HG03565 (cell line): ENCODE results near the gene NFKBIB.
A peak's percentile ranks its signal among the peaks of the same experiment; 100 is the strongest.
"Not testable (repeated sequence)": the region's sequence is repeated elsewhere in the genome, so short reads cannot be mapped to it uniquely, and the experiment has no call there.

Experiments
- ATAC-seq: cut with Tn5 transposase; IDR thresholded peaks from one replicate; pipeline ENCODE4 v1.9.1; 2021; ENCODE audit warnings: mild to moderate bottlenecking, moderate library complexity; ENCODE audit not compliant: unreplicated experiment

NFKBIB gene

GRCh38 chr19:38899447-38900201, at the start of gene NFKBIB, which contains the start of gene SIRT2:
Gene NFKBIB, plus strand, starts transcription at chr19:38899969. Its CDS starts 64 bp downstream, at chr19:38900033.
Gene SIRT2, minus strand, starts transcription at chr19:38899618. Its CDS starts 97 bp downstream, at chr19:38899521.
- peak; percentile 87 for ATAC-seq

DNA sequence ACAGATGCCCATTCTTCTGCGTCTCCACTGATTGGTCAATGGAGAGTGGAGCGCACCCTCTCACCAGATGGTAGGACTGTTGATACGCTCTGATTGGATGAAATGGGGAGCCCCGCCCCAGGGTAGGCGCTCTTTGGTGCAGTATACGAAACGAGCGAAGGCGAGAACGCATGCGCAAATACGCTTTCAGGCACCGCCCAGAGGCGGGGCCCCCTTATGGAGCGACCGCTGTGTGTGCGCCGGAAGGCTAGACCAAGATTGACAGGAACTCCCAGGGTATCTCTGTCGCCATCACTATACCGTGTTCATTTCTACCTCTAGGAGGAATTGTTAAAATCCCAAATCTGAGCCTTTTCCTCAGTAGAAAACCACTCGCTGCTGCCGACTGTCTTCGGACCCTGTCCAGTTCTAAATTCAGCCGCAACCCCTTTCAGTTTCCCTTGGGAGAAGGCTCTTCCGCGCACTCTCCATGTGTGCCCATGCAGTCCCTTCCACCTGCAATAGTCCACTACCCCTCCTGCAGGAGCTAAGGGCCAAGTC, 49.3 kb upstream of the NFKBIB start:
- peak; percentile 62 for ATAC-seq

- no peak for ATAC-seq
Observed at GRCh38 chr19:38850976-38851621, 48.7 kb upstream of the NFKBIB start.

- no peak for ATAC-seq
Observed at GRCh38 chr19:38851622-38852230, 48.0 kb upstream of the NFKBIB start.

DNA sequence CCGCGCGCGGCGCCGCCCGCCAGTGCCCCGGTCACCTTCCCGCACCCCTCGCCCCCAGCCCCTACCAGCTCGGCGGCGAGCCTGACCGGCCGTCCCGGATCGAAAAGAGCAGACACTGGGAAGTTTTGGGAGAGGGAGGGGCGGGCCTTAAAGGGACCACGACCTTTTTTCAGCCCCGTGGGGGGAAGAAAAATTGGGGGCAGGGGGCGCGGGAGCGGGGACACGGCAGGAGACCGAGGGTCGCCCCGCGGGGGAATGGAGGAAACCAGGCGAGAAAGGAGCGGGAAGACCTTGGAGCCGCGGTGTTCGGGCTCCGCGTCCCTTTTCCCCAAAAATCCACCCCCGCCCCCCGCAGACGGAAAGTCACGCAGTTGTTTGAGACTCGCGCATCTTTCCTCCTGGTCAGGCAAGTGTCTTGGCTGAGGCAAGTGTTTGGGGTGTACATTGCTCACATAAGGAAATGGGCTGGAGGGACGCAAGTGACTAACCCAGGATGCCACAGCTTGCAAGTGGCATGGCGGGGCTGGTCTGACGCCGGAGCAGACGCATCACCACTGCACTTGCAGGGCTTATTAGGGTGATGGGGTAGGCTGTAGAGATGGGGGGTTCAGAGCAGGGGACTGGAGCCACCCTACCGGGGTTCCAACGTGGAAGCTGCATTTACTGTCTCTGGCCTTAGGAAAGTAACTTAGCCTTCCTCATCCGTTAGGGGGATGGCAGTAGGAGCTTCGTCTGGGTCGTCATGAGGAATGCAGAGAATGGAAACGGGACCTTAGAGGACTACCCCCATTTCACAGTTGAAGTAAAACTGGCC, 47.3 kb upstream of the NFKBIB start:
- ATAC-seq = no peak

GRCh38 chr19:38853214-38853613, 46.6 kb upstream of the NFKBIB start:
- no peak for ATAC-seq

DNA sequence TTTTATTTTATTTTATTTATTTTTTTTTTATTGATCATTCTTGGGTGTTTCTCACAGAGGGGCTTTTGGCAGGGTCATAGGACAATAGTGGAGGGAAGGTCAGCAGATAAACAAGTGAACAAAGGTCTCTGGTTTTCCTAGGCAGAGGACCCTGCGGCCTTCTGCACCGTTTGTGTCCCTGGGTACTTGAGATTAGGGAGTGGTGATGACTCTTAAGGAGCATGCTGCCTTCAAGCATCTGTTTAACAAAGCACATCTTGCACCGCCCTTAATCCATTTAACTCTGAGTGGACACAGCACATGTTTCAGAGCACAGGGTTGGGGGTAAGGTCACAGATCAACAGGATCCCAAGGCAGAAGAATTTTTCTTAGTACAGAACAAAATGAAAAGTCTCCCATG, 44.8 kb upstream of the NFKBIB start:
- ATAC-seq = not testable (repeated sequence)

DNA sequence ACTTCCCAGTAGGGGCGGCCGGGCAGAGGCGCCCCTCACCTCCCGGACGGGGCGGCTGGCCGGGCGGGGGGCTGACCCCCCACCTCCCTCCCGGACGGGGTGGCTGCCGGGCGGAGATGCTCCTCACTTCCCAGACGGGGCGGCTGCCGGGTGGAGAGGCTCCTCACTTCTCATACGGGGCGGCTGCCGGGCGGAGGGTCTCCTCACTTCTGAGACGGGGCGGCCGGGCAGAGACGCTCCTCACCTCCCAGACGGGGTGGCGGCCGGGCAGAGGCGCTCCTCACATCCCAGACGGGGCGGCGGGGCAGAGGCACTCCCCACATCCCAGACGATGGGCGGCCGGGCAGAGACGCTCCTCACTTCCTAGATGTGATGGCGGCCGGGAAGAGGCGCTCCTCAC, 44.0 kb upstream of the NFKBIB start:
- not testable (repeated sequence) for ATAC-seq

- ATAC-seq = no peak
Observed at GRCh38 chr19:38856813-38857212, 43.0 kb upstream of the NFKBIB start.

GRCh38 chr19:38859631-38860204, 40.1 kb upstream of the NFKBIB start:
- ATAC-seq = not testable (repeated sequence)

DNA sequence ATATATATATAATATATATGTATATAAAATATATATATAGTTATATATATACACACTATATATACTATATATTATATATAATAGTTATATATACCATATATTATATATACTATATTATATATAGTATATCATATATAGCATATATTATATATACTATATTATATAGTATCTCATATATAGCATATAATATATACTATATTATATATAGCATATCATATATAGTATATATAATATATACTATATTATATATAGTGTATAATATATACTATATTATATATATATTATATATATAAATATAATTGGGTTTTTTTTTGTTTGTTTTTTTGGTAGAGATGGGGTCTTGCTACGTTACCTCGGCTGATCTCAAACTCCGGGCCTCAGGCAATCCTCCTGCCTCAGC, 38.4 kb upstream of the NFKBIB start:
- no peak for ATAC-seq

DNA sequence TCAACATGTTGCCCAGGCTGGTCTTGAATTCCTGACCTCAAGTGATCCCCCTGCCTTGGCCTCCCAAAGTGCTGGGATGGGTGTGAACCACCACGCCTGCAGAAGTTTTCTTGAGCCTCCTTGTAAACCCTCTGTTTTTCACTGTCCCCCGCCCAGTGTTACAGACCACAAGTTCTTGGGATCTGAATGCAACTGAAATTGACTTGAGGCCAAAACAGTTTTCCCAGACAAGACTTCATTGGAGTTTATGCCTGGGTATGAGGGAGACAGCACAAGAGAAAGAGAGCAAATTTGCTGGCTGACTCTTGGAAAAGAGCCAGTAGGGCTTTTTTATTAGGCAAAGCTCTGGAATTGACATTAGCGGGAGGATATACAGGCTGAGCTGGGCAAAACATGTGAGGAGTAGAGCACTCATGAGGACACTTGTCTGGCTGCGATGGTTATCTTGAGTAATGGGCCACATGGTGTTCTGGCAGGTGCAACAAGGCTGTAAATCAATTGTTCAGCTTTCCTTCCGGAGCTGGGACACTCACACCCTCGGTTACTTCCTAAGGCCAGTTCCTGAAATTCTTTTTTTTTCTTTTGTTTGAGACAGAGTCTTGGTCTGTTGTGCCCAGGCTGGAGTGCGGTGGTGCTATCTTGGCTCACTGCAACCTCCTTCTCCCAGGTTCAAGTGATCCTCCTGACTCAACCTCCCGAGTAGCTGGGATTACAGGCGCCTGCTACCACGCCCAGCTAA, 37.3 kb upstream of the NFKBIB start:
- no peak for ATAC-seq

- no peak for ATAC-seq
Observed at GRCh38 chr19:38867171-38867780, 32.5 kb upstream of the NFKBIB start.

DNA sequence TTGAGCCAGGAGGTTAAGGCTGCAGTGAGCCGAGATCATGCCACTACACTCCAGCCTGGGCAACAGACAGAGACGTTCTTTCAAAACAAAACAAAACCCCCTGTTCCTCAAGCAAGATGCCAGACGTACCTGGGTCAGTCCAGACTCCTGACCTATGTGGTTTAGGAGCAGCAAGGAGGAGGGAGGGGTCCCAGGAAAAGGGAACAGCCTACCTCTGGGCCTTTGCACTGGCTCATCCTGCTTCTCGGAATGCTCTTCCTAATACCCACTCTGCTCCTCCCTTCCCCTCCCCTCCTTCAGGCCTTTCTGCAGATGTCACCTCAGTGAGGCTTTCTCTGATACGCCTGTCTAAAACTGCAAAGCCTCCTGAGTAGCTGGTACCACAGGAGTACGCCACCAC, 31.2 kb upstream of the NFKBIB start:
- no peak for ATAC-seq

DNA sequence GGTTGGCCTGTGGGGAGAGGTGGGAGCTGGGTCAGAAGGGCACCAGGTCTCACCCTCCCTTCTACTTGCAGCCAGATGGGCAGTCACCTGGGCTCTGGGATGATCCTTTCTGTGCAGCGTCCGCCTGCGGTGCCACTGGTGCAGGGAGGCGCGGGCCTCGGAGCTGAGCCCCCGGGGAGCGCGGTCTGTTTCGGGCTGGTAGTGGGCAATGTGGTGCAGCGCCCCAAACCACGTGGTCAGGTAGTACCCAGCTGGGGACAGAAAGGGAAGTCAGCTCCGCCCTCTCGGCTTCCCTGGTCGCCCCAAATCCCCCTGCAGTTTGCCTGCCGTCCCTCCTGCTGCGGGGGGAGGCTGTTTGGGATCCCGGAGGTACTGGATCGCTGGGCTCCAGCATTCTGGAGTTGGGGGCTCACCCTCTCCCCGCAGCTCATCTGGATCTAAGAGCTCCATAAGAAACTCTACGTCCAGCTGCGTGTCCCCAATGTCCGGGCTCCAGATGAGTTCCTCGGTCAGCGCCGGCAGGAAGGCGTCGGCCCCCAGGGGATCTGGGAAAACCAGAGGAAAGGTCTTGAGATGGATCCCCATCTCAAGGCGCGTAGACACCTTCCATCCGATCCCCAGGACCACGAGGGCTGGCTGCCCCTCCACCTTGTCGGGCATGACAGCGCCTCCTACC, 30.5 kb upstream of the NFKBIB start:
- ATAC-seq = no peak

- ATAC-seq = peak; percentile 81
Observed at GRCh38 chr19:38869836-38870607, 29.7 kb upstream of the NFKBIB start.

GRCh38 chr19:38870612-38871011, 29.2 kb upstream of the NFKBIB start:
- ATAC-seq = no peak

DNA sequence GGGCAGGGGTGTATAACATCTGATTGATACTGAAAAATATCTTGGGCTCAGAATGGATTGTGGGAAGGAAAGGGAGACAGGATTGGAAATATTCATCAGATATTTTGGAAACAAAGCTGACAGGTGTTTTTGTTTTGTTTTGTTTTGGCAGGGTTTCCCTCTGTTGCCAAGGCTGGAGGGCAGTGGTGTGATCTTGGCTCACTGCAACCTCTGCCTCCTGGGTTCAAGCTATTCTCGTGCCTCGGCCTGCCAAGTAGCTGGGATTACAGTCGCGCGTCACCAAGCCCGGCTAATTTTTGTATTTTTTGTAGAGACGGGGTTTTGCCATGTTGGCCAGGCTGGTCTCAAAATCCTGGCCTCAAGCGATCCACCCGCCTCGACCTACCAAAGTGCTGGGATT, 26.4 kb upstream of the NFKBIB start:
- ATAC-seq = not testable (repeated sequence)
